ENCODE results near the gene UPP1.
A peak's percentile ranks its signal among the peaks of the same experiment; 100 is the strongest.
"Not testable (repeated sequence)": the region's sequence is repeated elsewhere in the genome, so short reads cannot be mapped to it uniquely, and the experiment has no call there.

Gene UPP1

DNA sequence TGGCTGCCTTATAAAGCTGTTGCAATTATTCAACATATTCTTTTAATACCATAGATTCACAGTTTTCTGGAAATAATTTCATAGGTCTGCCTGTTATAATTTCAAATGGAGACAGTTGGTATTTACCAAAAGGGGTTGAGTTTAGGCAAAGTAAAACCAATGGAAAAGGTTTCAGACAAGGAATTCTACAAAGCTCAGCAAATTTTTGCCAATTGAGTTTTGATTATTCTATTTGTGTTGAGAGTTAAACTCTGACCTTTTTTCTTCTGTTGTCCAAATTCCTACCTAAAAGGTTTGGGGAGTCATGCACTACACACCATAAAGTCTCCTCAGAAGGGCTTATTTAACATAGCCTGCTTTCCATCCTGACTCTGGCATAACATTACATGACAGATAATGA, 43.7 kb downstream of the UPP1 start:
- no peak overlapping the region for H3K4me3 ChIP-seq (ENCODE audit: low read depth, low read length)
- no peak for TF ChIP-seq CTCF (IDR thresholded peaks at IDR 0.05; ENCODE audit: control insufficient read depth, extremely low read depth, insufficient read depth)
- no peak for DNase-seq (ENCODE audit: low read depth)

GRCh38 chr7:48139459-48139858, 50.4 kb downstream of the UPP1 start:
- H3K4me3 ChIP-seq (ENCODE audit: low read depth, low read length): no peak overlapping the region
- 0 out of 2 replicates have a peak, but pooled peaks have one; percentile 2 for TF ChIP-seq CTCF (IDR thresholded peaks at IDR 0.05; ENCODE audit: control insufficient read depth, extremely low read depth, insufficient read depth)
- DNase-seq (ENCODE audit: low read depth): no peak

DNA sequence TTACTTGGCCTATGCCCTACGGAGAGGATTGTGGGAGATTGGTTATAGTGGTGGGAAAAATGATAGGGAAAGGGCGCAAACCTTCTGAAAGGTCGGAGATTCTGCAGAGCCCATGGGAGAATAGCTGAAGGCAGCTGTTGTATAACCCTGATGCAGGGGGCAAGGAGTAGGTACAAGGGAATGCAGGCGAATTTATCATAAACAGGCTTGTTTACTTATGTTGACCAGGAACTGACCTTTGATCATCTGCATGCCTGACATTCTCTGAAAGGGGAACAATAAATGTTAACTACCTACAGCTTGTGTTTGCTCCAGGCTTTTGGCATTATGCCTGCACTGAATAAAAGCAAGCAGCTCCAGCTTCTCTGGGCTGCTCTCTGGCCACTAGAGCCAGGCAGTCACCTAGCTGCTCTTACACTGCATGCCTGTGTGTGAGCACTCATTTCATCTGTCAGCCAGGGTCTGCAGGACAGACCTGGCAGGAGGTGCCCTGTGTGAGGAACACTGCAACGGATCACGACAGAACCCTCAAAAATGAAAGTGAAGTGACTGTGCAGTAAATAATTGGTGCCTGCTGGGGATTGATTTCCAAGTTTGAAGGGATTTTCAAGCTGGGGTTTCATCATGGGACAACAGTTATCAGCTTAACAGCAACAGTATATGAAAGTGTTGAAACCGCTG, 51.1 kb downstream of the UPP1 start:
- DNase-seq (ENCODE audit: low read depth): peak; percentile 72
- no peak for TF ChIP-seq CTCF (IDR thresholded peaks at IDR 0.05; ENCODE audit: control insufficient read depth, extremely low read depth, insufficient read depth)
- H3K4me3 ChIP-seq (ENCODE audit: low read depth, low read length): no peak overlapping the region

DNA sequence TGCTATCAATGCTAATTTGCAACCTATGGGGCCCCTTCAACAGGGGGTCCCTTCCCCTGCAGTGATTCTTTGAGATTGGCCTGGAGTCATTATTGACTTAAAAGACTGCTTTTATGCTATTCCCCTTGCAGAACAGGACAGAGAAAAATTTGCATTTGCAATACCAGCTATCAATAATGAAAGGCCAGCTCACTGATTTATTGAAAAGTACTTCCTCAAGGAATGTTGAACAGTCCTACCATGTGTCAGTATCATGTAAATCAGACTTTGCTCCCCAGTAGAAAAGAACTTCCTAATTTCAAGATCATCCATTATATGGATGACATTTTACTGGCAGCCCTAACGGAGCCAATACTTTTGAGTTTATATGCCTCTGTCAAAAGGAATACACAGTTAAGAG, 52.5 kb downstream of the UPP1 start:
- no peak for TF ChIP-seq CTCF (IDR thresholded peaks at IDR 0.05; ENCODE audit: control insufficient read depth, extremely low read depth, insufficient read depth)
- DNase-seq (ENCODE audit: low read depth): no peak
- H3K4me3 ChIP-seq (ENCODE audit: low read depth, low read length): no peak overlapping the region

- no peak for TF ChIP-seq CTCF (IDR thresholded peaks at IDR 0.05; ENCODE audit: control insufficient read depth, extremely low read depth, insufficient read depth)
- no peak overlapping the region for H3K4me3 ChIP-seq (ENCODE audit: low read depth, low read length)
- peak; percentile 1 for DNase-seq (ENCODE audit: low read depth)
Observed at GRCh38 chr7:48144291-48144768, 55.3 kb downstream of the UPP1 start.

GRCh38 chr7:48147078-48147591, 58.1 kb downstream of the UPP1 start:
- no peak for TF ChIP-seq CTCF (IDR thresholded peaks at IDR 0.05; ENCODE audit: control insufficient read depth, extremely low read depth, insufficient read depth)
- DNase-seq (ENCODE audit: low read depth): no peak

DNA sequence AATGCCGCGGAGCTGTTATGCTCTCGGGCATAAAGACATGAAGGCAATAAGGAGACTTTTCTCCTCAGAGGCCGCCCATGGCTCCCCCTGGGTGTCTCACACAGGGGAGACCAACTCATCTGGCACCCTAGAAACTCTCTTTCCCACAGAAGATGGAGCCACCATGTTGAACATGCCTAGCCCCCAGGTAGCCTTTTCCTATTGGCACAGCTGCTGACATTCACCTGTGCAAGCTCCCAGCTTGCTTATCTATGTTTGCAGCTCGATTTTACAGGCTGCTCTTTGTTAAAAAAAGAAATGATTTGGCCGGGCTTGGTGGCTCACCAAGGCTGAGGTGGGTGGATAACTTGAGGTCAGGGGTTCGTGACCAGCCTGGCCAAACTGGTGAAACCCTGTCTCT, 58.6 kb downstream of the UPP1 start:
- H3K4me3 ChIP-seq (ENCODE audit: low read depth, low read length); DNase-seq (ENCODE audit: low read depth): not testable (repeated sequence)

More at GRCh38 chr7:48147078-48147591, 58.1 kb downstream of the UPP1 start:
- no peak overlapping the region for H3K4me3 ChIP-seq (ENCODE audit: low read depth, low read length)
